Activated CD4-positive, alpha-beta T cell treated with anti-CD3 and anti-CD28 coated beads for 48 hours (primary cell): Measurements from ENCODE around the gene CHST8.
"Not testable (repeated sequence)": the region's sequence is repeated elsewhere in the genome, so short reads cannot be mapped to it uniquely, and the experiment has no call there.

Experiments
- DNase-seq: peaks from one replicate; pipeline ENCODE4 v3.0.0-alpha.2; 2020

The CHST8 gene

GRCh38 chr19:33693678-33694077 lies 71.9 kb downstream of the CHST8 start:
- no peak for DNase-seq

GRCh38 chr19:33695547-33695946 lies 73.8 kb downstream of the CHST8 start:
- not testable (repeated sequence) for DNase-seq

- no peak for DNase-seq
Observed at GRCh38 chr19:33697766-33698165, 76.0 kb downstream of the CHST8 start.

GRCh38 chr19:33698576-33699435 lies 77.1 kb downstream of the CHST8 start:
- no peak for DNase-seq

- DNase-seq, result no peak
Observed at GRCh38 chr19:33699754-33700407, 78.1 kb downstream of the CHST8 start.

GRCh38 chr19:33700408-33701013 lies 78.8 kb downstream of the CHST8 start:
- no peak for DNase-seq

- DNase-seq, result no peak
Observed at GRCh38 chr19:33701565-33701964, 79.8 kb downstream of the CHST8 start.

- DNase-seq, result no peak
Observed at GRCh38 chr19:33702606-33703437, 81.1 kb downstream of the CHST8 start.

GRCh38 chr19:33703438-33703750 lies 81.6 kb downstream of the CHST8 start:
- DNase-seq, result no peak

- DNase-seq, result no peak
Observed at GRCh38 chr19:33703821-33704220, 82.1 kb downstream of the CHST8 start.

GRCh38 chr19:33704271-33704670 lies 82.5 kb downstream of the CHST8 start:
- no peak for DNase-seq

- no peak for DNase-seq
Observed at GRCh38 chr19:33705090-33705847, 83.5 kb downstream of the CHST8 start.

- no peak for DNase-seq
Observed at GRCh38 chr19:33705860-33706259, 84.1 kb downstream of the CHST8 start.

GRCh38 chr19:33706631-33707030 lies 84.9 kb downstream of the CHST8 start:
- DNase-seq, result no peak

GRCh38 chr19:33712268-33712667 lies 90.5 kb downstream of the CHST8 start:
- no peak for DNase-seq

- no peak for DNase-seq
Observed at GRCh38 chr19:33713194-33713593, 91.4 kb downstream of the CHST8 start.

GRCh38 chr19:33714149-33714548 lies 92.4 kb downstream of the CHST8 start:
- DNase-seq, result no peak

GRCh38 chr19:33715462-33715861 lies 93.7 kb downstream of the CHST8 start:
- DNase-seq, result no peak

GRCh38 chr19:33717878-33718277 lies 96.1 kb downstream of the CHST8 start:
- DNase-seq, result no peak

GRCh38 chr19:33718651-33719254 lies 97.0 kb downstream of the CHST8 start:
- DNase-seq, result no peak

GRCh38 chr19:33719366-33720154 lies 97.8 kb downstream of the CHST8 start:
- no peak for DNase-seq
